Activated naive CD4-positive, alpha-beta T cell treated with anti-CD3 and anti-CD28 coated beads, Interleukin-2, amount 50 U/mL, for 72 hours (primary cell): ENCODE measurements around the gene HADHA. TPM values are rescaled to one million over a fixed set of nuclear protein-coding genes. Genes with fewer than 3 reads are reported as not detected.
A peak's percentile ranks its signal among the peaks of the same experiment; 100 is the strongest.

Source experiments
- ATAC-seq, 2 donors: fragments of 150-1000 bp; cut with Tn5 transposase; 2 replicates each; pipeline ENCODE4 v1.10.0; 2021; ENCODE audit warnings: mild to moderate bottlenecking in 2 of 2, moderate library complexity in 2 of 2
- DNase-seq, 2 donors: peaks; one replicate each; pipeline ENCODE4 v3.0.0; 2021 to 2022; ENCODE audit warnings: low spot score in 2 of 2
- H3K27ac Mint-ChIP-seq, 2 donors: one replicate each; pipeline ENCODE4 v1.8.0; 2022; ENCODE audit warnings: mild to moderate bottlenecking in 2 of 2, mixed read lengths in 2 of 2
- H3K36me3 Mint-ChIP-seq, 2 donors: one replicate each; pipeline ENCODE4 v1.8.0; 2022; ENCODE audit warnings: mixed read lengths in 2 of 2
- H3K9me3 Mint-ChIP-seq, 2 donors: one replicate each; pipeline ENCODE4 v1.8.0; 2022; ENCODE audit warnings: mixed read lengths in 2 of 2
- total RNA-seq, 2 donors: library from RNA; stranded (reverse); gene quantifications; one replicate each; pipeline ENCODE4 v1.2.3, GENCODE V29; 2022

HADHA gene
- total RNA-seq, 2 donors from 2014 or later, result 85.0 to 140 TPM

DNA sequence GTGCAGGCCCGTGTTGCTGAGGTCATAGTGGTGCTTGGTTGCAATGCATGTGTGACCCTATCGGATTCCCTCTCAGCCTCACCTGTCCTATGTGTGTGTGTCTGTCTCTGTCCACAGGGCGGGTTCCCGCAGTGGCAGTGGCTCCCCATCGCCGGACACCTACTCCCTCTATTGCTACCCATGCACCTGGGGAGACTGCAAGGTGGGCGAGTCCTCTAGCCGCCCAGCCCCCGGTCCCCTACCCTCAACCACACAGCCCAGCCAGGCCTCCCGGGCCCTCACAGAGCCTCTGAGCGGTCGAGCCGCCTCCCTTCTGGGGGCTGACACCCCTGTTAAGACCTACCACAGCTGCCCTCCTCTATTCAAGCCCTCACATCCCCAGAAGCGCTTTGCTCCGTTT lies 57.3 kb downstream of the HADHA start:
- Mint-ChIP-seq H3K27ac (no peak overlapping the region), H3K36me3 (no peaks in the 10 kb centered on the region), H3K9me3 (no peaks in the 10 kb centered on the region)
- ATAC-seq, result no peak
- no peak for DNase-seq

DNA sequence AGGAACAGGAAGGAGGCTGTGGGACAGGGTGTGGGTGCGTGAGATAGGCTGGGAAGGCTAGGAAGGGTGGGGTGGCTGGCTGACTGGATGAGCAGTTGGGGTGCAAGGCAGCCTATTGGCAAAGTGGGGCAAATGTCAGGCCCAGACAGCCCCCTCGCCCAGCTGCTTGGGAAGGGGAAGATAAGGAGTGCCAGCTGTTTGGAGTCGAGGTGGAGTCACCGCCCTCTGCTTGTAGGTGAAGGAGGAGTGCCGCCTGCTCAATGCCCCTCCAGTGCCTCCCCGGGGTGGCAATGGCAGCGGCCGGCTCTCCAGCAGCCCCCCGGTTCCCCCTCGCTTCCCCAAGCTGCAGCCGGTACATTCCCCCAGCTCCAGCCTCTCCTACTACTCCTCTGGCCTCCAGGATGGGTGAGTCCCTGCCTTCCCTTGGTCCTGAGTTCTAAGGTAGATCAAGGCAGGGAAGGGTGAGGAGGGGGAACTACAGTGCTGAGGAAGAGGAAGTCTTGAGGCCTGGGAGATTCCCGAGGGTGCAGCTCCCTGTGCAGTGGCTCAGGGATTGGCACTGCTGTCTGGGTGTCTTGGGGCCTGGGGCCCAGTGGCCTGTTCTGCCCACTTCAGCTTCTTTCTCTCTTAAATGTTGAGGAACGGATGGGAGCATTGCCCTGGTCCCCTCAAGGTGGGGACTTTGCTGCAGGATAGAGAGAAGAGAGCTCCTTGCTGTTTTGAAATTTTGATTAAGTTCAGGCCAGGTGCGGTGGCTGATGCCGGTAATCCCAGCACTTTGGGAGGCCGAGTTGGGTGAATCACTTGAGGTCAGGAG lies 58.3 kb downstream of the HADHA start:
- no peak overlapping the region for H3K27ac Mint-ChIP-seq
- no peak for DNase-seq
- no peaks in the 10 kb centered on the region for H3K9me3 Mint-ChIP-seq
- H3K36me3 Mint-ChIP-seq, result no peaks in the 10 kb centered on the region
- ATAC-seq, result no peak

DNA sequence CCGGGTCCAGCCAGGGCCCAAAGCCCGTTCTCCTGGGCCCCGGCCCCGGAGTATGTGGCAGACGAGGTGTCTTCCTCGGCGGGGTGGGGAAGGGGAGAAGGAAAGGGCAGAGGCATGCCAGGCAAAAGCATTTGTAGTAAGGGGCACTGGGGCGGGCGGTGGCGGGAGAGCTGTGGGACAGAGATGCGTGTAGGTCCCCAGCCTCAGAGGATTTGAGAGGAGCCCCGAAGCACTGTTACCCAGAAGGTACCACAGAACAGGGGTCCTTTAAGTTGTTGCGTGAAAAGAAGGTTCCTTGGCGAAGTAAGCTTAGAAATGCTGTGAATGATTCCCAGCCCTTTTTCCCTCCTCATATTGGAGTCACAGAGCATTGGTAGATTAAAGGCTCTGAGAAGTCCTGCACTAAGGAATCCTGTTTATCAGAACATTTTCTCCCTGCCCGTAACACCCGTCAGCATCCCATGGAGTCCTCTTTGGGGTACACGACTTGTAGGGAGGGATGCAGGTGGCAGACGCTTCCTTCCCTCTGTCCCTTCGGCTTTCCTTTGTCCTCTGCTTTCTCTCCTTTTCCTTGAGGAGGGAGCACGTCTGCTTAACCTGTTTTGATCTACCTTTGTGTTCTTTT lies 59.0 kb downstream of the HADHA start:
- H3K36me3 Mint-ChIP-seq, result no peaks in the 10 kb centered on the region
- ATAC-seq, result no peak
- no peak overlapping the region for H3K27ac Mint-ChIP-seq
- H3K9me3 Mint-ChIP-seq, result no peaks in the 10 kb centered on the region
- no peak for DNase-seq

DNA sequence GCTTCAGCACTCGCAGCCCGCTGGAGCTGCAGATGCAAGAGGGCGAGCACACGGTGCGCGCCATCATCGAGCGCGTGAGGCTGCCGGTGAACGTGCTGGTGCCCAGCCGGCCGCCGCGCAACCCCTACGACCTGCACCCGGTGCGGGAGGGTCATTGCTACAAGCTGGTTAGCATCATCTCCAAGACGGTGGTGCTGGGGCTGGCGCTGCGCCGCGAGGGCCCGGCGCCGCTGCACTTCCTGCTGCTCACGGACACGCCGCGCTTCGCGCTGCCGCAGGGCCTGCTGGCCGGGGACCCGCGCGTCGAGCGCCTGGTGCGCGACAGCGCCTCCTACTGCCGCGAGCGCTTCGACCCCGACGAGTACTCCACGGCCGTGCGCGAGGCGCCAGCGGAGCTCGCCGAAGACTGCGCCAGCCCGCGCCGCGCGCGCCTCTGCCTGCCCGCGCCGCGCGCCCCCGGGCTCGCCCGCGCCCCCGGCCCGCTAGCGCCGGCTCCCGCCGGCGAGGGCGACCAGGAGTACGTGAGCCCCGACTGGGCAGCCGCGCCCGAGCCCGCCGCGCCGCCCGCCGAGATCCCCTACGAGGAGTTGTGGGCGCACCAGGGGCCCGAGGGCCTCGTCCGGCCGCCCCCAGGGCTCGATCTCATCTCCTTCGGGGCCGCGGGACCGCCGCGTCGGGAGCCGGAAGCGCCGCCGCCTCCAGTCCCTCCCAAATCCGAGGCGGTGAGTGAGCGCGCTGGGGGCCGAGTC lies 59.7 kb downstream of the HADHA start:
- ATAC-seq, result peak; percentile 96 to 97

DNA sequence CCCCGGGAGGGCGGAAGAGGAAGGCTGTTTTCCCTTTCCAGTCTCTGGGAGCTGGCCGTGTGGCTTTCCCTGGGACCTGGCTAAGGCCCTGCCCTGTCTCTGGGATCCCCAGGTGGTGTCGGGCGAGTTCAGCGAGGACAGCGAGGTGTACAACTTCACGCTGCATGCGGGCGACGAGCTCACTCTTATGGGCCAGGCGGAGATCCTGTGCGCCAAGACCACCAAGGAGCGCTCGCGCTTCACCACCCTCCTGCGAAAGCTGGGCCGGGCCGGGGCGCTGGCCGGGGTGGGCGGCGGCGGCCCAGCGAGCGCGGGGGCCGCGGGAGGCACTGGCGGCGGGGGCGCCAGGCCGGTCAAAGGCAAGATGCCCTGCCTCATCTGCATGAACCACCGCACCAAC lies 60.3 kb downstream of the HADHA start:
- Mint-ChIP-seq H3K9me3 (no peaks in the 10 kb centered on the region), H3K27ac (no peak overlapping the region), H3K36me3 (no peaks in the 10 kb centered on the region)
- ATAC-seq, result no peak
- DNase-seq, result no peak

More for the DNA sequence above, 59.7 kb downstream of the HADHA start:
- peak; percentile 78 to 88 for DNase-seq
- Mint-ChIP-seq H3K27ac (no peak overlapping the region), H3K36me3 (no peaks in the 10 kb centered on the region), H3K9me3 (no peaks in the 10 kb centered on the region)

DNA sequence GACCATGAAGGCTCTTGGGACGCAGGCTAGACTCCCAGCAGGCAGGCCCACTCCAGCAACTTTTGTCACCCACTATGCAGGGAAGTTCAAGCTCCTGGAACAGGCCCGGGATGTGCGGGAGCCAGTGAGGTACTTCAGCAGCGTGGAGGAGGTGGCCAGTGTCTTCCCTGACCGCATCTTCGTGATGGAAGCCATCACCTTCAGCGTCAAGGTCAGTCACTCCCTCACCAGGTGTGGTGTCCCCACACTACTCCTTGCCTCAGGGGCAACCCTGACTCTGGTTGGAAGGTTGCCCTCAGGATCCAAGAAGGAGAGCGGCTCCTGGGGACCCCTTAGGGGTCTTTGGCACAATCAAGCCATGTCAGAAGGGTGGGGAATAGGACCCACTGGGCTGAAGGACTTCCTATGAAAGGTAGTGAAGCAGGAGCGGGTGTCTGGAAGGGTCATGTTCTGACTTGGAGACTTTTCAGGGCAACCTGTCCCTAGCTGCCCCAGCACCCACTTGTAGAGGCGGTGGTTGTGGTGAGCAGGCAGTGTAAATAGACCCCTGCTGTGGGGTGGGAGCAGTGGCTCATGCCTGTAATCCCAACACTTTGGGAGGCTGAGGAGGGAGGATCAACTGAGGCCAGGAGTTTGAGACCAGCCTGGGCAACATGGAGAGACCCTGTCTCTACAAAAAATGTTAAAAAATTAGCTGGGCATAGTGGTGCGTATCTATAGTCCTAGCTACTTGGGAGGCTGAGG lies 61.4 kb downstream of the HADHA start:
- ATAC-seq, result no peak
- no peak for DNase-seq
- no peaks in the 10 kb centered on the region for H3K36me3 Mint-ChIP-seq
- H3K9me3 Mint-ChIP-seq, result no peaks in the 10 kb centered on the region
- no peak overlapping the region for H3K27ac Mint-ChIP-seq

DNA sequence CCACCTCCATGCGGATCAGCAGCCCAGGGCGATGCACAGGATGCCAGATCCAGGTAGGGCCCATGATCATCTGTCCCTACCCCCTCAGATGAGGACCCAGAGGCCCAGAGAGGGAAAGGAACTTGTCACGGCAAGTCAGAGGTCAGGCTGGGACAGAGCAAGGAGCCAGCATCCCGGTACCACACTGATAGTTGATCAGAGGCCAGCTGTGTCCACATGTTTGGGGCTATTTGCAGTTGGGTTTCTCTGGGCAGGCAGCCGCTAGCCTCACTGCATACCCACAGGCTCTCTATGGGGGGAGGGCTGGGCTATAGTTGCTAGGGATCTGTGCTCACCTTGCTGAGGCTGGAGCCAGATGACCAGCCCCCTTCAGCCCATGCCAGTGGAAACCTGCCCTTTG lies 62.0 kb downstream of the HADHA start:
- H3K27ac Mint-ChIP-seq, result no peak overlapping the region
- DNase-seq (no peak), ATAC-seq (no peak)
- H3K9me3 Mint-ChIP-seq, result no peaks in the 10 kb centered on the region
- H3K36me3 Mint-ChIP-seq, result no peaks in the 10 kb centered on the region

DNA sequence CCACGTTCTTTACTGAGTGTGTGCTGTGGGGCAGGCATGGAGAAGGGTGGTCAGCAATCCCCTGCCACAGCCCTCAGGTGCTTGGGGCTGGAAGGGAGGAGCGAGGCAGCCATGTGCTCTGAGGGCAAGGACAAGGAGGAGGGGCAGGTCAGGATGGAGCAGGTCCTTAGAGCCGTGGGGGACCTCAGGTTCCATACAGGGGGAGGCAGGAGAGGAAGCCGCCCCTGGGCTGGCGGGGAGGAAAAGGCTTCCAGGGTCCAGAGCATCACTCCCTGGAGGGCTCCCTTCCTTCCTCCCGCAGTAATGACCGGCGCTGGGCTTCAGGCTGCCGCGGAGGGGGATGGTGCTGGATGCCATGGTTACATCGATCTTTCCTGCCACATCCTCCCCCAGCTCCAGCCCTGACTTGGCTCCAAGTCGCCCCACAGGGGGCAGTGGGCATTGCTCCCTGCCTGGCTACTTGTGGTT lies 65.0 kb downstream of the HADHA start:
- Mint-ChIP-seq H3K27ac (no peak overlapping the region), H3K9me3 (no peaks in the 10 kb centered on the region), H3K36me3 (no peaks in the 10 kb centered on the region)
- DNase-seq, result no peak
- ATAC-seq, result no peak

DNA sequence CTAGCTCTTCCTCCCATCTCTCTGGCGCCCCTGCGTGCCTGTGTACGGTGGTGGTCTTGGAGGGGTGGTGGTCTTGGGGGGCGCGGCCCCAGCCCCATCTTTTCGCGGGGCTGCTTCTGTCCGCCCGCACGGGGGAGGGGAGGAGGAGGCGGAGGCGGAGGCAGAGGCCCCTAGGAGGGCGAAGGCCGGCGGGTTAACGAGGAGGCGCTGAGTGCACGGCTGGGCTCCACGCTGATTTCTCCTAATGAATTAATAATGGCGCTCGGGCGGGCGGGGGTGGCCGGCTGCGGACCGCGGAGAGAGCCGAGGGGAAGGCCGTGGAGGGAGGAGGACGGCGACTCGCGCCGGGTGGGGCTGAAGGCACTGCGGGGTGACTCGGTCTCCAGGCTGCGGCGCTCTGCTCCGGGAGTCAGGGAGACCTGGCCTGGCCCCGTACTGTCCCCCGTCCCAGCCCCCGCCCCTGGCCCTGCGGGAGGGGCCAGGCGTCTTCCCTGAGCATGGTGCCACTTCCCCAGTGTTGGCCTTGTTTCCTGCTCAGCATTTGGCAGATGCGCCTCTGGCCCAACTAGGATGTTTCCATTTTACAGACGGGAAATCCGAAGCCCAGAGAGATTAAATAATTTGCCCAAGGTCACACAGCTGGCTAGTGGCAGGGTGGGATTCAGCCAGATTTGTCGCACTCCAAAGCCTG lies 65.5 kb downstream of the HADHA start:
- ATAC-seq (peak; percentile 47 to 56), DNase-seq (no peak)
- Mint-ChIP-seq H3K9me3 (no peaks in the 10 kb centered on the region), H3K27ac (no peak overlapping the region), H3K36me3 (no peaks in the 10 kb centered on the region)

DNA sequence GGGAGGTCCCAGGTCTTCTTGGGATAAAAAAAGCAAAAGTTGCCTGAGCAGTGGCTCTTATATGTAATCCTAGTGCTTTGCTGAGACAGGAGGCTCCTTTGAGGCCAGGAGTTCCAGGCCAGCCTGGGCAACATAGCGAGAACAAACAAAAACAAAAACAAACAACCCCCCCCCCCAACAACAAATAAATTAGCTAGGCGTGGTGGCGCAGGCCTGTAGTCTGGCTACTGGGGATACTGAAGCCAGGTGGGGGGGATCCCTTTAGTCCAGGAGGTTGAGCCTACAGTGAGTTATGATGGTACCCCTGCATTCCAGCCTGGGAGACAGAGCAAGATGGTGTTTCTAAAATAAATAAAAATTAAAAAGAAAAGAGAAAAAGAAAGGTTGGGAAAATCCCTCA lies 66.2 kb downstream of the HADHA start:
- no peak for DNase-seq

DNA sequence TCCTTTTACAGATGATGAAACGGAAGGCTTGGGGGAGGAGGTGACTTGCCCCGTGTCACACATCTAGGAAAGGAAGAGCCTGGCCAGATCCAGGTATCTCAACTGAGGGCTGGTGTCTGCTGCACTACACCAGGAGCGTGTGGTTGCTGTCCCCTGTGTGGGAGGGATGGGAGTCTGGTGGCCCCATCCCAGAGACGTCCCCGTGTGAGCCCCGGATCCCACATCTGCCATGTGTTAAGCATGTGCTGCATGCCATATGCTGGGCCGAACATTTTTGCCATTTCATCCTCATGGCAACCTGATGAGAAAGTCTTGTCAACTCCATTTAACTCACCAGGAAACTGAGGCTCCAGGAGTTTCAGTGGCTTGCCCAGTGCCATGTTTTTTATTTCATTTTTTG lies 67.3 kb downstream of the HADHA start:
- ATAC-seq, result no peak
- Mint-ChIP-seq H3K9me3 (no peaks in the 10 kb centered on the region), H3K27ac (no peak overlapping the region), H3K36me3 (peaks cover 0 to 2% of the 10 kb centered on the region in 2 donors)
- no peak for DNase-seq

More for the DNA sequence above, 66.2 kb downstream of the HADHA start:
- no peaks in the 10 kb centered on the region for H3K9me3 Mint-ChIP-seq
- no peak overlapping the region for H3K27ac Mint-ChIP-seq
- ATAC-seq, result no peak
- no peaks in the 10 kb centered on the region for H3K36me3 Mint-ChIP-seq

DNA sequence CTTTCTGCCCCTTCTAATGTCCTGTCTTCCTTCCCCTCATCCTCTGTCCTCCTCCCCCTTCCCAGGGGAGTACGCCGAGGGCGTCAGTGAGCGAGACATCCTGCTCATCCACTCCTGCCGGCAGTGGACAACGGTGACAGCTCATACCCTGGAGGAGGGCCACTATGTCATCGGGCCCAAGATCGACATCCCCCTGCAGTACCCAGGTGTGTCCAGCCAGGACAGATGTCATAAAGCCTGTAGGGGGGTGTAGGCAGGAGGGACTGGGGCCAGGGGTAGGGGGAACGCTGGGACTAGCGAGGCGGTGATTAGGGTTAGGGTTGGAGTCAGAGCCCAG lies 68.2 kb downstream of the HADHA start:
- DNase-seq, result no peak
- ATAC-seq, result no peak
- H3K9me3 Mint-ChIP-seq, result no peaks in the 10 kb centered on the region
- H3K27ac Mint-ChIP-seq, result no peak overlapping the region
- peaks cover 6 to 11% of the 10 kb centered on the region in 2 donors for H3K36me3 Mint-ChIP-seq

DNA sequence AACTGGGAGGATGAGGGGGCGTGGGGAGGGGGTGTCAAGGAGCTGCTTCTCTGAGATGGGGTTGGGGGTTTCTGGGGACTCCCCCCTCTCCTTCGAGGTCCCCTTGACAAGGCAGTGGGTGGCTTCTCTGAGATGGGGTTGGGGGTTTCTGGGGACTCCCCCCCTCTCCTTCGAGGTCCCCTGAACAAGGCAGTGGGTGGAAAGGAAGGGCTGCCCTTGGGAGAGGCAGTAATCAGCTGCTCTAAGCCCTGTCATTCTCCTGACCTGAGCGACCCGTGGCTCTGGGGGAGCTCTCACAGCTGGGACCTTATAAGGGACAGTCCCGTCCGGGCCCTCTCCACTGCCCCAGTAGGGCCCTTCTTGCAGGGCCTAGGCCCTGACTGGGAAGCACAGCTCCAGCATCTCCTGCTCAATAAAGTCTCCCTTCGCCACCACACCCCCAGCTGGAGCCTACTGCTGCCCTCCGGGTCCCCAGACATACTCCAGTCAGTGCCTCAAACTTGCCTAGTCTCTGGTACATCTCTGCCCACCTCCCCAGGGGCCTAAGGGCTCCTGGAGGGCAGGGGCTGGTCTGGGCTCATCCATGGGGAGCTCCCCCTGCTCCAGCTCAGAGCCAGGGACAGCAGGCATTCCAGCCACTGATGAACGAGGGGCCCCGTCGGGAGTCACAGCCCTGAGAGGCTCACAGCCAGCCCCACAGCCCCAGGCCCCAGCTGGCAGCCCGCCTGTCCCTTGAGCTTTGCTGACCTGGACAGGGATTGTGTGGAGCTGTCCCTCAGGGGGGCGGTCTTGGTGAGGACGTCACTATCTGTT lies 68.8 kb downstream of the HADHA start:
- Mint-ChIP-seq H3K27ac (no peak overlapping the region), H3K36me3 (peaks cover 6 to 11% of the 10 kb centered on the region in 2 donors), H3K9me3 (no peaks in the 10 kb centered on the region)
- DNase-seq (no peak), ATAC-seq (no peak)

DNA sequence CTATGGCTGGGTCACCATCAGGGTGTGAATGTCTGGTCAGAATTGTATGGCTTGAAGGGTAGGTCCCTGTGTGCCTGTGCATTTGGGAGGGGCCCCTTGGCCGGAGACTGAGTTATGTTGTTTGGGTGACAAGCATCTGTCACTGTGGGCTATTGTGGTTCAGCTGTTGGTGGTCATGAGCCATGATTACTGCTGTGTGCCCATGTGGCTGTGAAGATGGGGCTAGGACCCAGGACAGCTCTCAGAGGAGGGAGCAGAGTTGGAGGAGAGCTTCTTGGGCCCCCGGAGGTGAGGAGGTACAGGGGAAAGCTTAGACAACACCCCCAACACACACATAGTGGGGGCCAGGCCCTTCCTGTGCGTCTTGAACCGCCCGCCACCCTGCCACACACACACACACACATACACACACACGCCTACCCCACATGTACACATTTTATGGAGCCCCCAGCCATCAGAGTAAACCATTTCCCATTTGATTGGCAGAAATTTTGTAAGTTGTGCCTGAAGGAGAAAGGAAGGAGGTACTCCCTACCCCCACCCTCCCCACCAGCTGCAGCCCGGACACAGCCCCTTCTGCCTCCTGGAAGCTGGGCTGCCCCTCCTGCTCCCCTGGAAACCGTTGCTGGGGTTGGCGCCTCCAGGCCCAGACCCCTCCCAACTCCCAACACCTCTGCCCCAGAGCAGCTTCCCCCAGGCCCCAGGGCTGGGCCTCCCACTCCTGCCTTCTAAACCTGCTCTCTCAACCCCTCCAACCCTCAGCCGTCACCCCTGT lies 69.6 kb downstream of the HADHA start:
- DNase-seq (no peak), ATAC-seq (peak; percentile 18 to 23)
- Mint-ChIP-seq H3K36me3 (peaks cover 6 to 11% of the 10 kb centered on the region in 2 donors), H3K27ac (no peak overlapping the region), H3K9me3 (no peaks in the 10 kb centered on the region)
